22Rv1 (cell line): ENCODE data around the gene UBAP2.
"Not testable (repeated sequence)": the region's sequence is repeated elsewhere in the genome, so short reads cannot be mapped to it uniquely, and the experiment has no call there.

ENCODE experiments used
- CTCF ChIP-seq: fragments of 450-650 bp; IDR thresholded peaks from 2 replicates; pipeline ENCODE4 v1.5.1; 2017; ENCODE audit warnings: mild to moderate bottlenecking
- ZFX ChIP-seq: fragments of 450-650 bp; IDR thresholded peaks from 2 replicates; pipeline ENCODE4 v1.6.1; 2017; ENCODE audit warnings: antibody characterized with exemption, borderline replicate concordance

- TF ChIP-seq CTCF, ZFX: not testable (repeated sequence)
Measured at GRCh38 chr9:33962468-33962867, 86.2 kb downstream of the UBAP2 start.
